Endothelial cell (in vitro differentiated cells): ENCODE measurements around the gene AFG1L. TPM values are rescaled to one million over a fixed set of nuclear protein-coding genes. Genes with fewer than 3 reads are reported as not detected.

Source experiments
- DNase-seq: peaks from one replicate; pipeline ENCODE4 v3.0.0; 2021; ENCODE audit warnings: low spot score
- H3K27ac Mint-ChIP-seq: one replicate; pipeline ENCODE4 v1.8.0; 2021; ENCODE audit warnings: mixed read lengths, inconsistent platforms; ENCODE audit not compliant: unreplicated experiment
- H3K27me3 Mint-ChIP-seq: one replicate; pipeline ENCODE4 v1.8.0; 2021; ENCODE audit warnings: mild to moderate bottlenecking, moderate library complexity, mixed read lengths, inconsistent platforms; ENCODE audit not compliant: unreplicated experiment
- H3K36me3 Mint-ChIP-seq: one replicate; pipeline ENCODE4 v1.8.0; 2021; ENCODE audit warnings: mild to moderate bottlenecking, low read depth, mixed read lengths, inconsistent platforms; ENCODE audit not compliant: unreplicated experiment
- H3K4me1 Mint-ChIP-seq: one replicate; pipeline ENCODE4 v1.8.0; 2021; ENCODE audit warnings: mild to moderate bottlenecking, mixed read lengths, inconsistent platforms; ENCODE audit not compliant: unreplicated experiment
- H3K4me3 Mint-ChIP-seq: one replicate; pipeline ENCODE4 v1.8.0; 2021; ENCODE audit warnings: mild to moderate bottlenecking, mixed read lengths, inconsistent platforms; ENCODE audit not compliant: unreplicated experiment
- H3K9me3 Mint-ChIP-seq: one replicate; pipeline ENCODE4 v1.8.0; 2021; ENCODE audit warnings: mixed read lengths, inconsistent platforms; ENCODE audit not compliant: unreplicated experiment
- CTCF ChIP-seq: fragments of 200-600 bp; sonication (generic); IDR thresholded peaks from one replicate; pipeline ENCODE4 v1.5.0; 2021; ENCODE audit warnings: antibody characterized with exemption; ENCODE audit not compliant: unreplicated experiment
- total RNA-seq: library from RNA; stranded (reverse); fragmentation: NEBNext Ultra II Directional; extraction: Animal tissue kit (Norgen Biotek cat#: 25700); gene quantifications from one replicate; pipeline ENCODE4 v1.2.1, GENCODE V29; 2021; ENCODE audit not compliant: unreplicated experiment

The AFG1L gene
- total RNA-seq, 1 donor from 2014 or later: 5.7 TPM

GRCh38 chr6:108494434-108494833, 199.6 kb downstream of the AFG1L start:
- H3K27me3 Mint-ChIP-seq: no peaks in the 10 kb centered on the region
- no peaks in the 10 kb centered on the region for H3K9me3 Mint-ChIP-seq
- H3K27ac Mint-ChIP-seq: no peak overlapping the region
- H3K4me3 Mint-ChIP-seq: no peak overlapping the region
- no peak for DNase-seq
- H3K36me3 Mint-ChIP-seq: no peaks in the 10 kb centered on the region
- no peaks in the 10 kb centered on the region for H3K4me1 Mint-ChIP-seq
- TF ChIP-seq CTCF: no peak

GRCh38 chr6:108497883-108498282, 203.0 kb downstream of the AFG1L start:
- no peak overlapping the region for H3K27ac Mint-ChIP-seq
- H3K36me3 Mint-ChIP-seq: no peaks in the 10 kb centered on the region
- DNase-seq: peak; percentile 61
- H3K9me3 Mint-ChIP-seq: no peaks in the 10 kb centered on the region
- H3K4me1 Mint-ChIP-seq: no peaks in the 10 kb centered on the region
- peaks cover 2% of the 10 kb centered on the region for H3K27me3 Mint-ChIP-seq
- H3K4me3 Mint-ChIP-seq: no peak overlapping the region
- peak; percentile 50 for TF ChIP-seq CTCF

GRCh38 chr6:108501559-108501958, 206.7 kb downstream of the AFG1L start:
- H3K36me3 Mint-ChIP-seq: no peaks in the 10 kb centered on the region
- no peak for DNase-seq
- no peaks in the 10 kb centered on the region for H3K9me3 Mint-ChIP-seq
- no peak overlapping the region for H3K27ac Mint-ChIP-seq
- TF ChIP-seq CTCF: no peak
- H3K4me1 Mint-ChIP-seq: no peaks in the 10 kb centered on the region
- peaks cover 2% of the 10 kb centered on the region for H3K27me3 Mint-ChIP-seq
- no peak overlapping the region for H3K4me3 Mint-ChIP-seq

- no peak for DNase-seq
- Mint-ChIP-seq H3K9me3 (no peaks in the 10 kb centered on the region), H3K4me3 (no peak overlapping the region), H3K27me3 (peaks cover 2% of the 10 kb centered on the region), H3K4me1 (no peaks in the 10 kb centered on the region), H3K27ac (no peak overlapping the region), H3K36me3 (no peaks in the 10 kb centered on the region)
- no peak for TF ChIP-seq CTCF
Measured at GRCh38 chr6:108502832-108503231, 208.0 kb downstream of the AFG1L start.

GRCh38 chr6:108507316-108507715, 212.5 kb downstream of the AFG1L start:
- Mint-ChIP-seq H3K9me3 (no peaks in the 10 kb centered on the region), H3K4me1 (no peaks in the 10 kb centered on the region), H3K36me3 (peaks cover 1% of the 10 kb centered on the region), H3K4me3 (no peak overlapping the region), H3K27ac (no peak overlapping the region), H3K27me3 (no peaks in the 10 kb centered on the region)
- no peak for DNase-seq
- TF ChIP-seq CTCF: no peak
